Measurements from ENCODE around the gene TCEA2.
A peak's percentile ranks its signal among the peaks of the same experiment; 100 is the strongest.

TCEA2 gene

GRCh38 chr20:64062596-64063388, at the start of gene TCEA2:
TSS of gene TCEA2 (plus strand) at chr20:64063198. CDS start at chr20:64063313, 115 bp downstream.
- DNase-seq = peak; percentile 90 to 99

GRCh38 chr20:64015635-64016034, 47.4 kb upstream of the TCEA2 start:
- no peak for DNase-seq

- DNase-seq = no peak
These were observed 41.6 kb upstream of the TCEA2 start for GRCh38 chr20:64021124-64021975.

- no peak for DNase-seq
These were observed 40.2 kb upstream of the TCEA2 start for GRCh38 chr20:64022671-64023360.

GRCh38 chr20:64023361-64024140, 39.4 kb upstream of the TCEA2 start:
- no peak for DNase-seq

- no peak for DNase-seq
These were observed 38.6 kb upstream of the TCEA2 start for GRCh38 chr20:64024141-64024990.

- no peak for DNase-seq
These were observed 37.7 kb upstream of the TCEA2 start for GRCh38 chr20:64025101-64025825.

- no peak for DNase-seq
These were observed 37.1 kb upstream of the TCEA2 start for GRCh38 chr20:64025826-64026412.

- DNase-seq = no peak
These were observed 34.9 kb upstream of the TCEA2 start for GRCh38 chr20:64027981-64028685.

GRCh38 chr20:64029293-64030117, 33.5 kb upstream of the TCEA2 start:
- no peak for DNase-seq

- DNase-seq = no peak
These were observed 32.4 kb upstream of the TCEA2 start for GRCh38 chr20:64030371-64031134.

GRCh38 chr20:64031822-64032314, 31.1 kb upstream of the TCEA2 start:
- no peak for DNase-seq

- no peak for DNase-seq
These were observed 30.0 kb upstream of the TCEA2 start for GRCh38 chr20:64032706-64033624.

- no peak for DNase-seq
These were observed 29.0 kb upstream of the TCEA2 start for GRCh38 chr20:64033981-64034493.

GRCh38 chr20:64035066-64035932, 27.7 kb upstream of the TCEA2 start:
- no peak for DNase-seq
